GM12891 (cell line): ENCODE results near the gene GJB2.

ENCODE experiments used
- PAX5 ChIP-seq: IDR thresholded peaks from 2 replicates; pipeline ENCODE4 v1.6.1; 2011; ENCODE audit warnings: low read length, moderate library complexity, mild to moderate bottlenecking; ENCODE audit not compliant: insufficient read depth, severe bottlenecking
- POLR2A ChIP-seq: IDR thresholded peaks from 2 replicates; pipeline ENCODE4 v1.6.1; 2011; ENCODE audit warnings: low read depth, low read length, control low read depth
- POLR2AphosphoS5 ChIP-seq: IDR thresholded peaks from 2 replicates; pipeline ENCODE4 v1.6.1; 2011; ENCODE audit warnings: low read depth, low read length, control low read depth
- POU2F2 ChIP-seq: IDR thresholded peaks from 2 replicates; pipeline ENCODE4 v1.6.1; 2011; ENCODE audit warnings: low read depth, mild to moderate bottlenecking, control low read depth, low read length, moderate library complexity
- SPI1 ChIP-seq: IDR thresholded peaks from 2 replicates; pipeline ENCODE4 v1.6.1; 2011; ENCODE audit warnings: low read depth, low read length, control low read depth
- TAF1 ChIP-seq: IDR thresholded peaks from 2 replicates; pipeline ENCODE4 v1.6.1; 2011; ENCODE audit warnings: low read depth, low read length, control low read depth

- TF ChIP-seq POLR2AphosphoS5 = no peak
- no peak for TF ChIP-seq TAF1
- TF ChIP-seq POLR2A = no peak
- no peak for TF ChIP-seq PAX5
- TF ChIP-seq SPI1 = no peak
- no peak for TF ChIP-seq POU2F2
Measured at GRCh38 chr13:20241593-20241992, 48.9 kb upstream of the GJB2 start.
